ENCODE data around the gene PMS1. TPM values are rescaled to one million over a fixed set of nuclear protein-coding genes. Genes with fewer than 3 reads are reported as not detected.

PMS1 gene
- total RNA-seq, 1 donor from 2014 or later, result 18.8 TPM

GRCh38 chr2:189783451-189783926, 761 bp upstream of the PMS1 start:
- peak overlapping the region; percentile 93 for H3K4me3 ChIP-seq (ENCODE audit: low read depth, low read length)
- H3K27me3 ChIP-seq (ENCODE audit: control insufficient read depth, insufficient read depth, low read length), result no peaks in the 10 kb centered on the region
- no peak for TF ChIP-seq CTCF (IDR thresholded peaks at IDR 0.05; ENCODE audit: insufficient read depth, low read length, poor library complexity, severe bottlenecking)
- DNase-seq (ENCODE audit: low read depth), result no peak
- no peaks in the 10 kb centered on the region for H3K36me3 ChIP-seq (ENCODE audit: control insufficient read depth, insufficient read depth, low read length)

- no peak for TF ChIP-seq CTCF (IDR thresholded peaks at IDR 0.05; ENCODE audit: insufficient read depth, low read length, poor library complexity, severe bottlenecking)
- Histone ChIP-seq H3K27me3 (ENCODE audit: control insufficient read depth, insufficient read depth, low read length) (no peaks in the 10 kb centered on the region), H3K4me3 (ENCODE audit: low read depth, low read length) (no peak overlapping the region), H3K36me3 (ENCODE audit: control insufficient read depth, insufficient read depth, low read length) (no peaks in the 10 kb centered on the region)
- DNase-seq (ENCODE audit: low read depth), result no peak
These were observed 7.2 kb downstream of the PMS1 start for GRCh38 chr2:189791338-189792042.

- no peak for DNase-seq (ENCODE audit: low read depth)
- Histone ChIP-seq H3K4me3 (ENCODE audit: low read depth, low read length) (no peak overlapping the region), H3K27me3 (ENCODE audit: control insufficient read depth, insufficient read depth, low read length) (no peaks in the 10 kb centered on the region), H3K36me3 (ENCODE audit: control insufficient read depth, insufficient read depth, low read length) (no peaks in the 10 kb centered on the region)
- no peak for TF ChIP-seq CTCF (IDR thresholded peaks at IDR 0.05; ENCODE audit: insufficient read depth, low read length, poor library complexity, severe bottlenecking)
These were observed 10.1 kb downstream of the PMS1 start for GRCh38 chr2:189794310-189794709.

GRCh38 chr2:189797902-189798301, 13.7 kb downstream of the PMS1 start:
- Histone ChIP-seq H3K27me3 (ENCODE audit: control insufficient read depth, insufficient read depth, low read length) (no peaks in the 10 kb centered on the region), H3K36me3 (ENCODE audit: control insufficient read depth, insufficient read depth, low read length) (no peaks in the 10 kb centered on the region), H3K4me3 (ENCODE audit: low read depth, low read length) (no peak overlapping the region)
- DNase-seq (ENCODE audit: low read depth), result no peak
- TF ChIP-seq CTCF (IDR thresholded peaks at IDR 0.05; ENCODE audit: insufficient read depth, low read length, poor library complexity, severe bottlenecking), result no peak

GRCh38 chr2:189798312-189799029, 14.2 kb downstream of the PMS1 start:
- Histone ChIP-seq H3K27me3 (ENCODE audit: control insufficient read depth, insufficient read depth, low read length) (no peaks in the 10 kb centered on the region), H3K4me3 (ENCODE audit: low read depth, low read length) (no peak overlapping the region), H3K36me3 (ENCODE audit: control insufficient read depth, insufficient read depth, low read length) (no peaks in the 10 kb centered on the region)
- TF ChIP-seq CTCF (IDR thresholded peaks at IDR 0.05; ENCODE audit: insufficient read depth, low read length, poor library complexity, severe bottlenecking), result peak; percentile 45
- no peak for DNase-seq (ENCODE audit: low read depth)
